ENCODE measurements around the gene EIF4E1B.
"Not testable (repeated sequence)": the region's sequence is repeated elsewhere in the genome, so short reads cannot be mapped to it uniquely, and the experiment has no call there.

- TF ChIP-seq POLR2A (IDR thresholded peaks at IDR 0.05); CTCF (IDR thresholded peaks at IDR 0.05 in 4 of 5, conservative IDR thresholded peaks at IDR 0.05 in 1 of 5): not testable (repeated sequence)
These were observed 30.6 kb upstream of the EIF4E1B start for GRCh38 chr5:176599749-176600430.
